ENCODE data around the gene GALNT17.

The GALNT17 gene

GRCh38 chr7:71404726-71405345 lies 272.9 kb downstream of the GALNT17 start:
- no peak for DNase-seq

GRCh38 chr7:71408271-71408670 lies 276.3 kb downstream of the GALNT17 start:
- DNase-seq, result no peak

- no peak for DNase-seq
These were observed 277.7 kb downstream of the GALNT17 start for GRCh38 chr7:71409550-71410157.

- no peak for DNase-seq
These were observed 279.5 kb downstream of the GALNT17 start for GRCh38 chr7:71411475-71411874.

- no peak for DNase-seq
These were observed 282.5 kb downstream of the GALNT17 start for GRCh38 chr7:71414490-71414889.

GRCh38 chr7:71419546-71420337 lies 287.8 kb downstream of the GALNT17 start:
- DNase-seq, result no peak

- no peak for DNase-seq
These were observed 290.2 kb downstream of the GALNT17 start for GRCh38 chr7:71422104-71422503.

- DNase-seq, result no peak
These were observed 292.5 kb downstream of the GALNT17 start for GRCh38 chr7:71424166-71425035.

- no peak for DNase-seq
These were observed 297.1 kb downstream of the GALNT17 start for GRCh38 chr7:71429083-71429482.

GRCh38 chr7:71430246-71430645 lies 298.3 kb downstream of the GALNT17 start:
- DNase-seq, result no peak

- DNase-seq, result no peak
These were observed 307.4 kb downstream of the GALNT17 start for GRCh38 chr7:71439321-71439720.

- no peak for DNase-seq
These were observed 310.7 kb downstream of the GALNT17 start for GRCh38 chr7:71442492-71443190.

- no peak for DNase-seq
These were observed 311.2 kb downstream of the GALNT17 start for GRCh38 chr7:71443191-71443530.

GRCh38 chr7:71444130-71444529 lies 312.2 kb downstream of the GALNT17 start:
- no peak for DNase-seq

- no peak for DNase-seq
These were observed 321.7 kb downstream of the GALNT17 start for GRCh38 chr7:71453630-71454029.

GRCh38 chr7:71454981-71455380 lies 323.0 kb downstream of the GALNT17 start:
- DNase-seq, result no peak

GRCh38 chr7:71457021-71457420 lies 325.1 kb downstream of the GALNT17 start:
- no peak for DNase-seq

- DNase-seq, result no peak
These were observed 326.1 kb downstream of the GALNT17 start for GRCh38 chr7:71457846-71458590.

- DNase-seq, result no peak
These were observed 327.2 kb downstream of the GALNT17 start for GRCh38 chr7:71459132-71459531.

- no peak for DNase-seq
These were observed 329.6 kb downstream of the GALNT17 start for GRCh38 chr7:71461572-71461971.

GRCh38 chr7:71465741-71466189 lies 333.8 kb downstream of the GALNT17 start:
- no peak for DNase-seq

All from NCI-H1436 treated with DMSO at 0.1 percent for 48 hours (cell line).